ENCODE results near the gene SMAD2.
A peak's percentile ranks its signal among the peaks of the same experiment; 100 is the strongest.
"Not testable (repeated sequence)": the region's sequence is repeated elsewhere in the genome, so short reads cannot be mapped to it uniquely, and the experiment has no call there.

The SMAD2 gene

GRCh38 chr18:47781561-47781960 is 148.9 kb downstream of the SMAD2 start:
- DNase-seq = no peak

DNA sequence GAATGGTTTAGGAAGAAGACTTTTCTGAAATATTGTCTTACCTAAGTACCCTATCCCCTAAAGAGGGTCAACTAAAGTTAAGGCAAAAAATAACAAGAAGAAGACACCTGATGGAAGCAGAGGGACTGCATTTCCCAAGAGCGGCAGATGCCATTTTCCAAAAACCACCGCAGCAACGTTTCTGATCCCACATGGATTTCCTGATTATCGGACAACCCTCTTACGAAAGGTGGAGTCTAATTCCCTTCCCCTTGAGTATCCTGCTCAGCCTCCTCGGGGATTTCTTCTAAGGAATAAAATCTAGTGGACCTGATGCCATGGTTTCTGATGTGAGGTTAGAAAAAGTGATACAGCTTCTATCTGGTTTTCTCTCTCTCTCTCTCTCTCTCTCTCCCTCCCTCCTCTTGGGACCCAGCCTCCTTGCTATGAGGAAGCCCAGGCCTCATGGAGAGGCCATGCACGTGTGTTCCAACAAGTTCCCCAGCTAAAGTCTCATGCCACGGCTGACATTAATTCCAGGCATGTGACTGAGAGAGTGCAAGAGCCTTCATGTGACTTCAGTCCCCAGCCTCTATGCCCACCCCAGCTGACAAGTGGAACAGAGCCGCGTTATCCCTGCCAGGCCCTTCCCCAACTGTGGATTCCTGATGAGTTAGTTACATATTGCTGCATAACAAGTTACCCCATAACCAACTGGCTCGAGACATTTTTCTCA is 150.3 kb downstream of the SMAD2 start:
- no peak for DNase-seq

- no peak for DNase-seq
These were observed 151.1 kb downstream of the SMAD2 start for GRCh38 chr18:47779381-47779780.

GRCh38 chr18:47777626-47778025 is 152.8 kb downstream of the SMAD2 start:
- no peak for DNase-seq

DNA sequence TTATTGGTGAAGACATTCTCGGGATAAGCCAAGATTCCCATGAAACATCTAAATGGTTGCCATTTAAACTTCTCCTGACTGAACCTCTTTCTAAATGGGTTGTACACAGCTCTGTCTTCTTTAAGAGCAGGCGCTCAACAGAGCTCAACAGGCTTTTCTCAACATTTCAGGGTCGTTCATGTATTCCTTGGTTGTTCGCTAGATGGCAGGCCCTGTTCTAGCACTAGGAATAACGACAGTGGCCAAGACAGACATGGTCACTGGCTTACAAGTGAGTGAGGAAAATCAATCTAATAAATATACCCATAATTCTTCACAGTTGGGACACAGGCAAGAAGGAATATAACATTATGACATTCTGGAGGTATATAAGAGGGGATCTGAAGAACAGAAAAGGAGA is 154.5 kb downstream of the SMAD2 start:
- DNase-seq = no peak

GRCh38 chr18:47773931-47774330 is 156.5 kb downstream of the SMAD2 start:
- DNase-seq = no peak

GRCh38 chr18:47772374-47773248 is 157.8 kb downstream of the SMAD2 start:
- peak; percentile 66 for DNase-seq

- DNase-seq = no peak
These were observed 158.5 kb downstream of the SMAD2 start for GRCh38 chr18:47771922-47772321.

GRCh38 chr18:47767699-47768098 is 162.8 kb downstream of the SMAD2 start:
- DNase-seq = no peak

- not testable (repeated sequence) for DNase-seq
These were observed 163.3 kb downstream of the SMAD2 start for GRCh38 chr18:47767198-47767597.

Data from NCI-H1105 treated with DMSO at 0.1 percent for 48 hours (cell line).